ENCODE measurements around the gene C17orf113.

C17orf113 gene

DNA sequence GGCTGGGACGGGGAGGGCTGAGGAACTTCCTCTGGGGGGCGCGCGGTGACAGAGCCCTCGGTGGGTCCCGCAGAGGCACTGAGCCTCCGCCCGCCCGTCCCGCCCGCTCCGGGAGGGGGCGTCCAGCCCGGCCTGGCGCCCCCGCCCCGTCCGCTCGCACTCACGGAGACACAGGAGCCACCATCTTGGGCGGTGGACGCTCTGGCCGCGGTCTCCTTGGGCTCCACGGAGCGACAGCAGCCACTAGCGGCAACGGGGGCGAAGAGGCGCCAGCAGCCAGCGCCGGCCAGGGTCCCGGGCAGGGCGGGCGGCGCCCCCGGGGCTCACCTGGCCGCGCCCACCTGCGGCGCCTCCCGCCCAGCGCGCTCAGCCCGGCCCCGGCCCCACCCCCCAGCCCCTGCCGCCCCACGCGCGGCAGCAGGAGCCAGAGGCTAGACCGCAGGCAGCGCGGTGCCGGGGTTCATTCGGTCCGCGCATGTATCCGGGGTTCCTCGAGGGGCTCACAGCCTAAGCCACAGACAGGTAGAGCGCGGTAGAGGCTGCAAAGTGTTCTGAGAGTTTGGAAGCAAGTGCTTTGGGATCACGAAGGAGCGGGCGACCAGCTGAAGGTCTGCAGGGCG lies at the start of gene C17orf113:
Gene C17orf113, minus strand, starts transcription at position 209 of the 620 bp plus-strand sequence. CDS start 7,225 bp downstream, outside the sequence.
- H3K27ac Mint-ChIP-seq, result no peak within 1 kb of the TSS
- peaks cover 10% of the 10 kb centered on the region for H3K27me3 Mint-ChIP-seq
- no peaks in the 10 kb centered on the region for H3K9me3 Mint-ChIP-seq
- peaks cover 6% of the 10 kb centered on the region for H3K4me1 Mint-ChIP-seq
- H3K4me3 Mint-ChIP-seq, result peak within 1 kb of the TSS; percentile 74
- H3K36me3 Mint-ChIP-seq, result no peaks in the 10 kb centered on the region

DNA sequence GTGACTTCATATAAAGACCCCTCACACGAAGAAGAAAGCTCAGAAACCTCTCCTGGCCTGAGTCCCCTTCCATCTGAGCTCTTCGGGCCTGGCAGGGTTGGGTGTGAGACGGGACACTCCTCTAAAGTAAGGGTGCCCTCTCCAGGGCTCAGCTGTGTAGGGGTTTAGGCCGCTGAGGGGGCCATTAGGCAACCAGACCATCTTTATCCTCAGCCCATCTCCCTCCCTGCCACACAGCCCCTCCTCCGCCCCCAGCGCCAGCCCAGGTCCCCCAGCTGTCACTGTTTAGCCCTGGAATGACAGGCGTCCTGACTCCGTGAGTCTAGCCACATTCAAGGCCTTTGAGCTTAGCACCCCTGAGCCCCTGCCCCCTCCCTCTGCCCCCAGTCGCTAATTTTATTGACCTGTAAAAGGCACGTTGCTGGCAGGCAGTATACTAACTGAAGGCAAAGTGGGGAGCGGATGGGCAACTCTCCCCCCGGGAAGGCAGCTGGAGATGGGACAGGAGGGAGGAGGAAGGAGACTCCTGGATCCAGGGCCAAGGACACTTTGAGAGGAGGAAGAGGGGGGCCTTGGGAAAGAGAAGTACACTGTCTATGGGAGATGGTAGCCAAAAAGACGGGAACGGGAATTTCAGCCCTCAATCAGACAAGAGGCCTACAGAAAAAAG lies 48.5 kb upstream of the C17orf113 start:
- H3K9me3 Mint-ChIP-seq, result no peaks in the 10 kb centered on the region
- H3K27me3 Mint-ChIP-seq, result peaks cover 7% of the 10 kb centered on the region
- H3K27ac Mint-ChIP-seq, result no peak overlapping the region
- peaks cover 3% of the 10 kb centered on the region for H3K36me3 Mint-ChIP-seq
- peak overlapping the region; percentile 39 for H3K4me3 Mint-ChIP-seq
- H3K4me1 Mint-ChIP-seq, result peaks cover 8% of the 10 kb centered on the region

DNA sequence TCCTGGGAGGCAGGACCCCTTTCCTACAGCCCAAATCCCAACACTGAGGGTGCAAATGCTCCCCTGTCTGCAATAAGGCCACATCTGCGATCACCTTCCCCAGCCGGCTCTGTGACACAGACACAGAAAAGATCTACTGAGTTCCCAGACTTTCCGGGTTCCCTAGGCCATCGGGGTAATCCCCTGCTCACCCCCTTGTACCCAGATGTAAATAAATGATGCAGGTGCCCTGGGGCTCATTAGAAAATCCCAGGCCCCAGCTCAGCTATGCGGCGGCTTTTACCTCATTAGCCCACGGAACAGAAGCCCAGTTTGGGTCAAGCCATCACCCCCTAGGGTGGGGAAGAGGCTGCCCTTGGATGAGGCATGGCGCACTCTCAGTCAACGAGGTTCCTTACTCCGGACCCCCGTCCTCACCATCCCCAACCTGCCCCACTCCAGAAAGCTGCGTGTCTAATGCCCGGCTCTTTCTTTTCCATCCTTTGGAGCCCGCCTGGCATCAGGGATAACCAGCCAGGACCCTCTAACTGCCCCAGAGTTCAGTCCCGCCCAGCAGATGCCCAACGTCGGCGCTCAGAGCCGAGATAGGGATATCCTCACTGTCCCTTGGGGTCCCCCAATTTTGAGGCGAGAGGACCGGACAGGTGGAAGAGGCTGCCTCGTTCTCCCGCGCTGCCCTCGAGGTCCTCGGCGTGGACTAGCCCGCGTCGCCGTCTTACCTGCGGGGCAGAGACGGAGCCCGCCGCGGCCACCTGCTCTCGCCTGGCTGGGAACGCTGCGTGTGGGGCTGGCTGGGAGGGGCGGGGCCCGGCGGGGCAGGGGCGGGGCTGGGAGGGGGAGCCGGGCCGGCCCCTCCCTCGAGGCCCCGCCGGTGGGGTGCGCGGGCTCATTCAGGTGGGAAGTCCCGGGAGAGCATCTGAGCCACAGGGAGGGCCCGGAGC lies 47.6 kb upstream of the C17orf113 start, which contains the start of gene ZNF385C:
Gene ZNF385C, minus strand, starts transcription at position 783 of the 941 bp plus-strand sequence. CDS start 35,417 bp downstream, outside the sequence.
- H3K27me3 Mint-ChIP-seq, result peaks cover 7% of the 10 kb centered on the region
- peaks cover 3% of the 10 kb centered on the region for H3K36me3 Mint-ChIP-seq
- H3K4me1 Mint-ChIP-seq, result peaks cover 8% of the 10 kb centered on the region
- H3K27ac Mint-ChIP-seq, result no peak within 1 kb of the TSS
- H3K9me3 Mint-ChIP-seq, result no peaks in the 10 kb centered on the region
- peak within 1 kb of the TSS; percentile 73 for H3K4me3 Mint-ChIP-seq

DNA sequence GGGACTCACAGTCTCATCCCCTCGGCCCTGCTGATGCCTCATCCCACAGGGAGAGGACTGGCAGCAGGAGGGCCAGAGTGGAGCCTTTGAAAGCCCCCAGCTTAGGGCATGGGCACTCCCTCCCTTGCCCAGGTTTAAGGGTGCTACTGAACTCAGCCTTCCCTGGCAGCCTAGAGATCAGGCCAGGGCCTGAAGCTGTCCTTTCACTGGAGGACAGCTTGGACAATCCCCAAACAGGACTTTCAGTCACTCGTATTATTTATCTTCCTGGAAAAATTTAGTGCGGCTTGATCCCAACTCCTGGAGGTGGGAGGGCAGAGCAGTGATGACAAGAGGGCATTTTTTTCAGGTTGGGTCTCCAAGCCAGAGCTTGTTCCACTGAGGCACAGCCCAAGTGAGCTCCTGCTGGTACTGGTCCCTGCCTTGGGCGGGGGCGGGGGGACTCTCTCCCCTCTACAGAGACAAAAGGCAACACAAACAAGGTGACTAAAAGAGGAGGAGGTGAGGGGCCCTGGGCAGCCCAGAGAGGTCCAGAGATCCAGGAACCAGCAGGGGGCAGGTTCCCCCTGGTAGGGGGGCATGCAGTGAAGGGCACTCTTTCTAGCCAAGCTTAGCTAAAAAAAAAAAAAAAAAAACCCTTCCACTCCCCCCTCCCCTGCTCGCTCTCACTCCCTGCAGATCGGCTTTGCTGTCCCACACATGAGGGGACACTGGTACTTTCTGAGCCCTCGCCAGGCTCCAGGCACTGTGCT lies 46.1 kb upstream of the C17orf113 start:
- Mint-ChIP-seq H3K9me3 (no peaks in the 10 kb centered on the region), H3K27me3 (peaks cover 7% of the 10 kb centered on the region), H3K36me3 (no peaks in the 10 kb centered on the region), H3K4me1 (peaks cover 8% of the 10 kb centered on the region), H3K4me3 (no peak overlapping the region), H3K27ac (no peak overlapping the region)

DNA sequence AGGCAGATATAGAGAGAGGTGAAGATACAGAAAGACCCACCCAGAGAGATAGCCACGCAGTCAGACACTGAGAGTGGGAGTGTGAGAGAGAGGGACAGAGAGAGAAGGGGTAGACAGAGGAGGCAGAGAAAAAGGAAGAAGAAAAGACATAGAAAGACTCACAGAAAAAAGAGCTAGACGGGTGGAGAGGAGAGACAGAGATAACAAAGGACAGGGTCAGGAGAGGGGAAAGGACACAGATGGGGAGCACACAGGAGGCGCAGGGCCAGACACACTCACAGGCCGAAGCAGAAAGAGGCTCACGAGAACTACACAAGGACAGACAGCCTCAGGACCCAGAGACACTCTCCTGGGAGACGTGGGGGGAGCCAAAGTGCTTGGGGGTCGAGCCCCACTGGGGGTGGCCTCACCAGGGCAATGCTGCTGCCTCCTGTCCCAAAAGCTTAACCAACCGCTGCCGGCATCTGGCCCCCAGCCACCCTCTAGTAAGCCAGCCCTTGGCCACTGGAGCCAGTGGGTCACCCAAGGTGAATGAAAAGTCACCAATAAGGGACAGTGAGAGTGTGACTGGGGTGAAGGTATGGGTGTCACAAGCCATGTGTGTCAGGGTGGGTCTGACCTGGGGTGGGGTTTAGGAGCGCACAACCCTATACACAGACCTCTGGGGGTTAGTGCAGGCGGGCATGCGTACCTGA lies 44.1 kb upstream of the C17orf113 start:
- H3K4me1 Mint-ChIP-seq, result peaks cover 8% of the 10 kb centered on the region
- no peak overlapping the region for H3K27ac Mint-ChIP-seq
- H3K9me3 Mint-ChIP-seq, result no peaks in the 10 kb centered on the region
- no peaks in the 10 kb centered on the region for H3K36me3 Mint-ChIP-seq
- H3K27me3 Mint-ChIP-seq, result peaks cover 7% of the 10 kb centered on the region
- H3K4me3 Mint-ChIP-seq, result no peak overlapping the region

DNA sequence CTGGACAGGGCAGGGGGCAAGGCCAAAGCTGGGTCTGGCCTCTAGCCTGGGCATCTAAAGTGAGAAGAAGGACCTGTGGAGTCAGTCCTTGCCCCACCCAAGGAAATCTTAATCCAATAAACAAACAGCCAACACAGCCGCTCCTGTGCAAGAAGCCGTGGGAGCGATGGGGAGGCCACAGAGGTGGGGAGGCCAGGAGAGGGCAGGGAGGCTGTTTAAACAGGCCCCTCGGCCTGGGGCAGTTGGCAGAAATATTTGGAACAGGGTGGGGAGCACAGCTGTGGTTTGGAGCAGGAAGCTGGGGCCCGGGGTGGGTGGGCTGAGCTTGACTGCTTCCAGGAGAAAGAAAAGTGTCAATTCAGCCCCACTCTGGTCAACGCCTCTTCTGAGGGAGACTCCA lies 42.5 kb upstream of the C17orf113 start:
- H3K4me3 Mint-ChIP-seq, result no peak overlapping the region
- peaks cover 10% of the 10 kb centered on the region for H3K27me3 Mint-ChIP-seq
- no peak overlapping the region for H3K27ac Mint-ChIP-seq
- H3K9me3 Mint-ChIP-seq, result no peaks in the 10 kb centered on the region
- no peaks in the 10 kb centered on the region for H3K36me3 Mint-ChIP-seq
- H3K4me1 Mint-ChIP-seq, result peaks cover 6% of the 10 kb centered on the region

DNA sequence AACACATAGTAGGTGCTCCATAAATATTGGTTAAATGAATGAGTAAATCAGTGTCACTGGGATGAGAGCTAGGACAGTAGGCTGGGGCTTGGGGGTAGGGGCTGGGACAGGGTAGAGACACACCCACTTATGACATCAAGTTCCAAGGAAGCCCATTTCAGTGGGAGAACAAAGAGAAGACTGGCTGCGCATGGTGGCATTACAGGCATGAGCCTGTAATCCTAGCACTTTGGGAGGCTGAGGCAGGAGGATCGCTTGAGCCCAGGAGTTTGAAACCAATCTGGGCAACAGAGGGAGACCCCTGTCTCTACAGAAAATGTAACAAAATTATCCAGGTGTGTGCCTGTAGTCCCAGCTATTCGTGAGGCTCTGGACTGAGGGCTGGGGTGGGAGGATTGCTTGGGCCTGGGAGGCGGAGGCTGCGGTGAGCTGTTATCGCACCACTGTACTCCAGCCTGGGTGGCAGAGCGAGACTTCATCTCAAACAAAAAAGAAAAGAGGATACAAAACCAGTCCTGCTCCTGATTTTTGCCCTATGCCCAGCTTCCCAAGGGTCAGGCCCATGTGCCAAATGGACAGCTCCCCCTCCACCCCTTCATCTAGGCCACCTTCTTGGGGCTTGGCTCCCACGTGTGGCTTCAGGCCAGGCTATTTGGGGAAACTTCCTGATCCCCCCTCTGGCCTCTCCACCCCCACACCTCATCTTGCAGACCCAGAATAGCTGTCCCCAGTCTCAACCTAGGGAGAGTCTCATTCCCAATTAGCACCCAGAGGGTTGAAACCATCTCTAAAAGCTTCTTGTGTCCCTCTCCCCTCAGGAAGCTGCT lies 40.8 kb upstream of the C17orf113 start:
- H3K27ac Mint-ChIP-seq, result no peak overlapping the region
- H3K9me3 Mint-ChIP-seq, result no peaks in the 10 kb centered on the region
- H3K27me3 Mint-ChIP-seq, result peaks cover 7% of the 10 kb centered on the region
- no peaks in the 10 kb centered on the region for H3K4me1 Mint-ChIP-seq
- H3K4me3 Mint-ChIP-seq, result no peak overlapping the region
- H3K36me3 Mint-ChIP-seq, result no peaks in the 10 kb centered on the region

DNA sequence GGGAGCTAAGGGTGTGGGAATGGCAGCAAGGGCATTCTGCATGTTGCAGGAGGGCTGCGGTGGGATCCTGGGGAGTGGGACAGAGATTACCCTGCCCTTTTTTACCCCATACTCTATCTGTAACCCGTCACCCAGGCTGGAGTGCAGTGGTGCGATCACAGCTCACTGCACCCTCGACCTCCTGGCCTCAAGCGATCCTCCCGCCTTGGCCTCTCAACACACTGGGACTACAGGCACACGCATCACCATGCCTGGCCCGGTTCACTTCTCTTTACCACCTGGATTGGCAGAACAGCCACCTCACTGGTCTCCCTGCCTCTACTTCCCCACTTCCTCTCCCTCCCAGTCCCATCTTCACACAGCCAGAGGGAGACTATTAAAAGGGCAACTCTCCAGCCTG lies 38.3 kb upstream of the C17orf113 start:
- Mint-ChIP-seq H3K27ac (no peak overlapping the region), H3K9me3 (no peaks in the 10 kb centered on the region)

DNA sequence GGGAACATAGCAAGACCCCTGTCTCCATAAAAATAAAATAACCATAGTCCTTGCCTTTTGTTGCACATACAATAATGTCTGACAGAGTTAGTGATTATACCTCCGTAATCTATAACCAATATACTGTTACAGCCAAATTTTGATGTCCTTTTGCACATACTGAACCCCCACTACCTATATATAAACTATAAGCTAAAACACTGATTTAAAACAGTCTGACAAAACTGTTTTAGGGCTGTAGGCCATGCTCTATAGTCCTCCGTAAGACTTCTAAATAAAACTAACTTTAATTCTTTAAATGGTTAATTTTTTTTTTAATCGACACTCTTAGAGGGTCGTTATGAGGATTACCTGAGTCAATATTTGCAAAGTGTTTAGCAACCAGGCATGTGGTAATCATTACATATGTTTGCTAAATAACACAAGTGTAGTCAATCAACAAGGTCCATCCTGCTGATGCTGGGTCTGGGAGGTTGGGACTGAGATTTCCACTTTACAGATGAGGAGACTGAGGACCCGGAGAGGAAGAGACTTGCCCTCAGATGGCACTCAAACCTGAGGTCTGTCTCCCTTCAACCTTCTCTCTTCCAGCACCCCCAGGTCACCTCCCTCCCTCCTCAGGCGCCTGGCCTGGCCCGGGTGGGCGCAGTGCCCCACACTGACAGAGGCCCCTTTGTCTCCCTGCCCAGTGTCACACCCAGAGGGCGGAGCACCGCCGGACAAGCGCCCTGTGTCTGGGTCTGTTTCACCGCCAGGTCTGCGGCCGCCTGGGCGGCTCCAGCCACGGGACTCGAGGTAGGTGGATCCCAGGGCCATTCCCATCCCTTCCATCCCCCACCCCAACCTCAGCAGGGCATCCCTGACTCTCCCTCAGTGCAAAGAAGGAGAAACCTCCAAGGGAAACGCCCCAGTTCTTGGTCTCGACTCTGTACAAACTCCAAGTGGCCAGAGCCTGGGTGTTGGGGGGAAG lies 37.6 kb upstream of the C17orf113 start:
- Mint-ChIP-seq H3K4me1 (no peaks in the 10 kb centered on the region), H3K27me3 (peaks cover 3% of the 10 kb centered on the region), H3K36me3 (no peaks in the 10 kb centered on the region), H3K4me3 (no peak overlapping the region), H3K27ac (no peak overlapping the region), H3K9me3 (no peaks in the 10 kb centered on the region)

More for the DNA sequence above, 38.3 kb upstream of the C17orf113 start:
- peaks cover 3% of the 10 kb centered on the region for H3K27me3 Mint-ChIP-seq
- no peak overlapping the region for H3K4me3 Mint-ChIP-seq
- no peaks in the 10 kb centered on the region for H3K36me3 Mint-ChIP-seq
- H3K4me1 Mint-ChIP-seq, result no peaks in the 10 kb centered on the region

DNA sequence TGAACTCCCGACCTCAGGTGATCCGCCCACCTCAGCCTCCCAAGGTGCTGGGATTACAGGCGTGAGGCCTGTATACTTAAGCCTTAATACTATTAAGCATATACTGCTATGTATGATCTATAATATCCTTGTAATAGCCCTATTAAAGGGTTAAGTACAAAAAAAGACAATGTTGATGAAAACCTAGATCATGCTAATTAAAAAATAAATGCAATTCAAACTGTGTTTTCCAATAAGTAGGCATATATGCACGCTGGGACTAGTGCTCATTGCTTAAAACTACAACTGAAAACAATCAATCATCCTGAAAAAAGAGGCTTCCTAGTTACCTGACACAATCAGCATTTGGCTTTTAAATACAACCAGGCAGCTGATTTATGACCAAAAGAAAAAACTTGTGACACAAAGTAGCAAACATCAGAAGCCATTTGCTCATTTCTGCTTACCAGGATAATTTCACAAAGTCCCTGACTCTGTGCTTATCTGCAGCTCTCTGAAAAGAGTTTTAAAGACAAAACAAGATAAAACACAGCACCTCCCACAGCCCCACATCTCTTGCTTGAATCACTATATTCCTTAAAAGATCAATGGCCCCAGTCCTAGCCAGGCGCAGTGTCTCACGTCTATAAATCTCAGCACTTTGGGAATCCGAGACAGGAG lies 36.8 kb upstream of the C17orf113 start:
- Mint-ChIP-seq H3K4me1 (no peaks in the 10 kb centered on the region), H3K27ac (no peak overlapping the region), H3K4me3 (no peak overlapping the region), H3K36me3 (no peaks in the 10 kb centered on the region), H3K27me3 (peaks cover 3% of the 10 kb centered on the region), H3K9me3 (no peaks in the 10 kb centered on the region)

DNA sequence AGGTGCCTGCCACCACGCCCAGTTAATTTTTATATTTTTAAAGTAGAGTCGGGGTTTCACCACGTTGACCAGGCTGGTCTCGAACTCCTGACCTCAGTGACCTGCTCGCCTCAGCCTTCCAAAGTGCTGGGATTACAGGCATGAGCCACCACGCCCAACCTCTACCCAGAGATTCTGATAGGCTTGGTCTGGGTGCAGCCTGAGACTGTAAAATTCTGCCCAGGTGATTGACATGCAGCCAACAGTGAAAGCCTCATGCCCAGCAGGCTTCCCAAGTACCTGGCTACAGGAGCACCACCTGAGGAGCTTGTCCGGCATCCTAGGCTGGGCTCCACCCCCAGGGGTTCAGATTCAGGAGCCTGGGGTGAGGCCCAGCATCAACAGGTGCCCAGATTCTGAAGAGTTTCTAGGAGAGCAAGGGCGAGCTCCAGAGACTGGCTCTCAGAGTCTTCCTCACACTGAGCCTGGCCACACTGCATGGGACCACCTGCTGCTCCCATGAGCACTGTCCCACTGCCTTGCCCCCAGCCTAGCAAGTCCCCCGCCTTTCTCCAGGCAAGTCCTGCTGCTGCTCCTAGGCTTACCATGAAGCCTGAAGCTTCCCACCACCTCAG lies 31.2 kb upstream of the C17orf113 start:
- no peaks in the 10 kb centered on the region for H3K4me1 Mint-ChIP-seq
- H3K4me3 Mint-ChIP-seq, result no peak overlapping the region
- no peaks in the 10 kb centered on the region for H3K9me3 Mint-ChIP-seq
- no peak overlapping the region for H3K27ac Mint-ChIP-seq
- no peaks in the 10 kb centered on the region for H3K27me3 Mint-ChIP-seq
- no peaks in the 10 kb centered on the region for H3K36me3 Mint-ChIP-seq

DNA sequence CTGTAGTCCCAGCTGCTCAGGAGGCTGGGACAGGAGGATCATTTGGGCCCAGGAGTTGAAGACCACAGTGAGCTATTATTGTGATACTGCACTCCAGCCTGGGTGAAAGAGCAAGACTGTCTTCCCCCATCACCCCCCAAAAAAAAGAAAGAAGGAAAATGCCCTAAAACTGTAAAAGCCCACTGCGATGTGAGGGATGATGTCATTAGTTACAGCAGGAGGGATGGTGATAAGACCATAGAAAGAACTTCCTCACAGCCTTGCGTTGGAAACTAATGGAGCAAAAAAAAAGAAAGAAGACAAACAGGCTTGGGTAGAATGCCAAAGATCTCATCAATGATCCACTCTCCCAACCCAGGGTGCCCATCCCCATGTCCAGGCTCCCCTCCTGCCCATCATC lies 29.1 kb upstream of the C17orf113 start:
- Mint-ChIP-seq H3K27ac (no peak overlapping the region), H3K4me1 (no peaks in the 10 kb centered on the region), H3K4me3 (no peak overlapping the region), H3K36me3 (no peaks in the 10 kb centered on the region), H3K27me3 (peaks cover 5% of the 10 kb centered on the region), H3K9me3 (no peaks in the 10 kb centered on the region)
